Neural progenitor cell (in vitro differentiated cells): ENCODE data around the gene CEP104. TPM values are rescaled to one million over a fixed set of nuclear protein-coding genes. Genes with fewer than 3 reads are reported as not detected.

Experiments used
- DNase-seq: peaks from one replicate; pipeline ENCODE4 v3.0.0-alpha.2; 2016; ENCODE audit warnings: low spot score
- H2AFZ ChIP-seq: fragments of 200-600 bp; sonication (generic); replicated peaks from 2 replicates; pipeline ENCODE4 v1.6.1; 2016; ENCODE audit warnings: antibody characterized with exemption
- H3F3A ChIP-seq: fragments of 200-600 bp; sonication (generic); 2 replicates; pipeline ENCODE4 v1.6.1; 2016; ENCODE audit warnings: antibody characterized with exemption, low read depth
- H3K27ac ChIP-seq: fragments of 200-600 bp; sonication (generic); 2 replicates; pipeline ENCODE4 v1.5.1; 2016; ENCODE audit warnings: mild to moderate bottlenecking
- H3K27me3 ChIP-seq: fragments of 200-600 bp; sonication (generic); 2 replicates; pipeline ENCODE4 v1.6.1; 2016; ENCODE audit warnings: mild to moderate bottlenecking, moderate library complexity
- H3K36me3 ChIP-seq: fragments of 200-600 bp; sonication (generic); 2 replicates; pipeline ENCODE4 v1.5.1; 2016
- H3K4me1 ChIP-seq: fragments of 200-600 bp; sonication (generic); 2 replicates; pipeline ENCODE4 v1.6.1; 2016; ENCODE audit warnings: mixed run types
- H3K4me2 ChIP-seq: fragments of 200-600 bp; sonication (generic); 2 replicates; pipeline ENCODE4 v1.6.1; 2016
- H3K4me3 ChIP-seq: fragments of 200-600 bp; sonication (generic); 2 replicates; pipeline ENCODE4 v1.5.1; 2016
- H3K79me2 ChIP-seq: fragments of 200-600 bp; sonication (generic); 2 replicates; pipeline ENCODE4 v1.6.1; 2016; ENCODE audit warnings: low read depth
- H3K9ac ChIP-seq: fragments of 200-600 bp; sonication (generic); 2 replicates; pipeline ENCODE4 v1.6.1; 2016
- H3K9me3 ChIP-seq: fragments of 200-600 bp; sonication (generic); 2 replicates; pipeline ENCODE4 v1.5.1; 2016; ENCODE audit warnings: low read depth
- H4K20me1 ChIP-seq: fragments of 200-600 bp; sonication (generic); 2 replicates; pipeline ENCODE4 v1.6.1; 2016; ENCODE audit warnings: low read depth
- H3K27ac Mint-ChIP-seq: 3 replicates; pipeline ENCODE4 v1.8.0; 2021; ENCODE audit warnings: mixed read lengths
- H3K27me3 Mint-ChIP-seq: 2 replicates; pipeline ENCODE4 v1.8.0; 2022; ENCODE audit warnings: low read depth, mild to moderate bottlenecking, inconsistent platforms, moderate library complexity, mixed read lengths; ENCODE audit not compliant: insufficient read depth
- H3K36me3 Mint-ChIP-seq: 3 replicates; pipeline ENCODE4 v1.8.0; 2021; ENCODE audit warnings: mixed read lengths
- H3K4me1 Mint-ChIP-seq: 3 replicates; pipeline ENCODE4 v1.8.0; 2021; ENCODE audit warnings: mixed read lengths
- H3K4me3 Mint-ChIP-seq: 3 replicates; pipeline ENCODE4 v1.8.0; 2021; ENCODE audit warnings: mild to moderate bottlenecking, moderate library complexity, mixed read lengths
- H3K9me3 Mint-ChIP-seq: 3 replicates; pipeline ENCODE4 v1.8.0; 2020; ENCODE audit warnings: mixed read lengths
- CTCF ChIP-seq: fragments of 200-600 bp; sonication (generic); IDR thresholded peaks from 2 replicates; pipeline ENCODE4 v1.5.1; 2017; ENCODE audit warnings: antibody characterized with exemption, mild to moderate bottlenecking
- EZH2 ChIP-seq: fragments of 200-600 bp; sonication (generic); IDR thresholded peaks from 2 replicates; pipeline ENCODE4 v1.6.1; 2017; ENCODE audit warnings: antibody characterized with exemption, mild to moderate bottlenecking, moderate library complexity
- EZH2phosphoT487 ChIP-seq: fragments of 200-600 bp; sonication (generic); IDR thresholded peaks from 2 replicates; pipeline ENCODE4 v1.6.1; 2017; ENCODE audit warnings: antibody characterized with exemption
- total RNA-seq: library from RNA; depleted of rRNA; stranded (reverse); fragments of >200 nt; gene quantifications from 2 replicates; pipeline ENCODE4 v1.2.3, GENCODE V29; 2015; ENCODE audit warnings: low replicate concordance

CEP104 gene
- total RNA-seq, 1 donor from 2014 or later: 12.9 TPM

GRCh38 chr1:3852711-3853485 is 4.1 kb downstream of the CEP104 start:
- H3K9me3 Mint-ChIP-seq: no peaks in the 10 kb centered on the region
- TF ChIP-seq EZH2phosphoT487 (no peak), CTCF (no peak), EZH2 (no peak)
- peaks cover 9% of the 10 kb centered on the region for H3K4me1 Mint-ChIP-seq
- no peaks in the 10 kb centered on the region for H3F3A ChIP-seq
- H3K4me3 Mint-ChIP-seq: no peak overlapping the region
- peaks cover 3% of the 10 kb centered on the region for H3K36me3 Mint-ChIP-seq
- H3K4me1 ChIP-seq: peaks cover 9% of the 10 kb centered on the region
- H3K27me3 Mint-ChIP-seq: peaks cover 5% of the 10 kb centered on the region
- peaks cover 12% of the 10 kb centered on the region for H4K20me1 ChIP-seq
- H3K79me2 ChIP-seq: peaks cover 25% of the 10 kb centered on the region
- no peaks in the 10 kb centered on the region for H3K9me3 ChIP-seq
- no peak overlapping the region for H3K9ac ChIP-seq
- no peak overlapping the region for H3K27ac Mint-ChIP-seq
- H3K4me2 ChIP-seq: no peak overlapping the region
- H2AFZ ChIP-seq: no peak overlapping the region
- H3K36me3 ChIP-seq: no peaks in the 10 kb centered on the region
- peaks cover 4% of the 10 kb centered on the region for H3K27me3 ChIP-seq
- no peak for DNase-seq
- no peak overlapping the region for H3K27ac ChIP-seq
- no peak overlapping the region for H3K4me3 ChIP-seq

- Histone ChIP-seq H3F3A (no peaks in the 10 kb centered on the region), H3K4me2 (no peak overlapping the region), H2AFZ (no peak overlapping the region), H3K9ac (no peak overlapping the region), H3K9me3 (no peaks in the 10 kb centered on the region), H3K36me3 (no peaks in the 10 kb centered on the region), H3K27me3 (no peaks in the 10 kb centered on the region), H3K4me3 (no peak overlapping the region), H3K27ac (no peak overlapping the region), H4K20me1 (peaks cover 12% of the 10 kb centered on the region), H3K4me1 (peaks cover 7% of the 10 kb centered on the region), H3K79me2 (peaks cover 25% of the 10 kb centered on the region)
- no peak for DNase-seq
- no peaks in the 10 kb centered on the region for H3K9me3 Mint-ChIP-seq
- H3K27ac Mint-ChIP-seq: no peak overlapping the region
- no peak for TF ChIP-seq CTCF
- TF ChIP-seq EZH2phosphoT487: no peak
- no peak for TF ChIP-seq EZH2
- H3K27me3 Mint-ChIP-seq: peaks cover 5% of the 10 kb centered on the region
- H3K4me3 Mint-ChIP-seq: no peak overlapping the region
- H3K4me1 Mint-ChIP-seq: peaks cover 9% of the 10 kb centered on the region
- peaks cover 4% of the 10 kb centered on the region for H3K36me3 Mint-ChIP-seq
These were observed 4.9 kb downstream of the CEP104 start for GRCh38 chr1:3852091-3852490.

- H3K27ac ChIP-seq: no peak overlapping the region
- no peak overlapping the region for H3K27ac Mint-ChIP-seq
- TF ChIP-seq CTCF (no peak), EZH2phosphoT487 (no peak), EZH2 (no peak)
- peaks cover 23% of the 10 kb centered on the region for H3K79me2 ChIP-seq
- H3K27me3 Mint-ChIP-seq: peaks cover 3% of the 10 kb centered on the region
- H3K36me3 Mint-ChIP-seq: peaks cover 4% of the 10 kb centered on the region
- no peak overlapping the region for H2AFZ ChIP-seq
- no peak overlapping the region for H3K4me2 ChIP-seq
- H3K9ac ChIP-seq: no peak overlapping the region
- no peak overlapping the region for H3K4me3 ChIP-seq
- H3K27me3 ChIP-seq: no peaks in the 10 kb centered on the region
- H3K9me3 ChIP-seq: no peaks in the 10 kb centered on the region
- no peak for DNase-seq
- H3F3A ChIP-seq: no peaks in the 10 kb centered on the region
- H3K4me1 Mint-ChIP-seq: peaks cover 8% of the 10 kb centered on the region
- peaks cover 9% of the 10 kb centered on the region for H4K20me1 ChIP-seq
- no peaks in the 10 kb centered on the region for H3K9me3 Mint-ChIP-seq
- no peaks in the 10 kb centered on the region for H3K36me3 ChIP-seq
- no peak overlapping the region for H3K4me3 Mint-ChIP-seq
- H3K4me1 ChIP-seq: peaks cover 7% of the 10 kb centered on the region
These were observed 5.7 kb downstream of the CEP104 start for GRCh38 chr1:3851292-3851691.
